Neural progenitor cell (in vitro differentiated cells): ENCODE results near the gene TBC1D2.

ENCODE experiments used
- EZH2 ChIP-seq: fragments of 200-600 bp; sonication (generic); IDR thresholded peaks from 2 replicates; pipeline ENCODE4 v1.6.1; 2017; ENCODE audit warnings: antibody characterized with exemption, mild to moderate bottlenecking, moderate library complexity
- EZH2phosphoT487 ChIP-seq: fragments of 200-600 bp; sonication (generic); IDR thresholded peaks from 2 replicates; pipeline ENCODE4 v1.6.1; 2017; ENCODE audit warnings: antibody characterized with exemption
- TF ChIP-seq, protein P1 (sequence below): fragments of 200-600 bp; sonication (generic); IDR thresholded peaks from 2 replicates; pipeline ENCODE4 v1.5.1; 2017; ENCODE audit warnings: antibody characterized with exemption, mild to moderate bottlenecking

DNA sequence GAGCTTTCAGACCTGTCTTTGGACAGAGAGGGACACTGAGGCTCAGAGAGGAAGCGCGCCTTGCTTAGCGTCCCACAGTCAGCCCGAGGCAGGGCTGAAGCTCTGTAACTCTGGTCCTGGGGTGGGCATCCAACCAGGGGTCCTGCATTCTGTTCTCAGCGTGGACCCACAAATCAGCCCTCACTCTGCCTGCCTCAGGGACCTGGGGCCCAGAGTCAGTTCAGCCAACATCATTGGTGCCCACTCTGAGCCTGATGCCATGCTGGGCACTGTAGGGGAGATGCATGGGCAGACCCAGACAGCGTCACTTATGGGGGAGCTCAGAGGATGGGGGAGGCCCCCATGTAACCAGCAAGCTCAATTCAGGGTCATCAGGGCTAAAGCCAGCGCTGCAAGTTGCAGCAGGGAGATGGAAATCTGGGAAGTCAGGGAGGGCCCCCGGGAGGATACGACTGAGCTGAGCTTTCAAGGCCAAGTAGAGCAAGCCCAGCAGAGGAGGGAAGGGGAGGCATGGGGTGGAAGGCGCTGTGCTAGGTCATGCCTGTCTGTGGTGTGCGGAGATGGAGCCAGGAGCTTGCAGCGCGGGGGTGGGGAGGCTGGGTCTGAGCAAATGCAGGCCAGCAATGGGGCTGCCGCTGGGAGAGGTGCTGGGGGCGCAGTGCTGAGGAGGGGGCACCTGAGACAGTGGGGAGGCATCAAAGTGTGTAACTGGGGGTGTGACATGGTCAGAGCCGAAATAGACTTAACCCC, 84.1 kb downstream of the TBC1D2 start:
- TF ChIP-seq, protein P1, sequence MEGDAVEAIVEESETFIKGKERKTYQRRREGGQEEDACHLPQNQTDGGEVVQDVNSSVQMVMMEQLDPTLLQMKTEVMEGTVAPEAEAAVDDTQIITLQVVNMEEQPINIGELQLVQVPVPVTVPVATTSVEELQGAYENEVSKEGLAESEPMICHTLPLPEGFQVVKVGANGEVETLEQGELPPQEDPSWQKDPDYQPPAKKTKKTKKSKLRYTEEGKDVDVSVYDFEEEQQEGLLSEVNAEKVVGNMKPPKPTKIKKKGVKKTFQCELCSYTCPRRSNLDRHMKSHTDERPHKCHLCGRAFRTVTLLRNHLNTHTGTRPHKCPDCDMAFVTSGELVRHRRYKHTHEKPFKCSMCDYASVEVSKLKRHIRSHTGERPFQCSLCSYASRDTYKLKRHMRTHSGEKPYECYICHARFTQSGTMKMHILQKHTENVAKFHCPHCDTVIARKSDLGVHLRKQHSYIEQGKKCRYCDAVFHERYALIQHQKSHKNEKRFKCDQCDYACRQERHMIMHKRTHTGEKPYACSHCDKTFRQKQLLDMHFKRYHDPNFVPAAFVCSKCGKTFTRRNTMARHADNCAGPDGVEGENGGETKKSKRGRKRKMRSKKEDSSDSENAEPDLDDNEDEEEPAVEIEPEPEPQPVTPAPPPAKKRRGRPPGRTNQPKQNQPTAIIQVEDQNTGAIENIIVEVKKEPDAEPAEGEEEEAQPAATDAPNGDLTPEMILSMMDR: no peak
- TF ChIP-seq EZH2 (no peak), EZH2phosphoT487 (no peak)
